Sigmoid colon (tissue), 7 donors: Measurements from ENCODE around the gene MOB2. TPM values are rescaled to one million over a fixed set of nuclear protein-coding genes. Genes with fewer than 3 reads are reported as not detected.

ENCODE experiments used
- DNase-seq: peaks from one replicate; pipeline ENCODE4 v3.0.0-alpha.2; 2019
- H3K27ac ChIP-seq, 4 donors: fragments of 200-600 bp; sonication (generic); one replicate each; pipeline ENCODE4 v1.5.1; 2016 to 2019; ENCODE audit warnings: mild to moderate bottlenecking in 1 of 4
- H3K27me3 ChIP-seq, 3 donors: fragments of 200-600 bp; sonication (generic); one replicate each; pipeline ENCODE4 v1.5.1; 2019; ENCODE audit warnings: mild to moderate bottlenecking in 1 of 3
- H3K36me3 ChIP-seq, 4 donors: fragments of 200-600 bp; sonication (generic); one replicate each; pipeline ENCODE4 v1.5.1; 2016 to 2019
- H3K4me1 ChIP-seq, 4 donors: fragments of 200-600 bp; sonication (generic); one replicate each; pipeline ENCODE4 v1.5.1; 2017 to 2019
- H3K4me3 ChIP-seq, 4 donors: fragments of 200-600 bp; sonication (generic); one replicate each; pipeline ENCODE4 v1.5.1; 2017 to 2019; ENCODE audit warnings: mild to moderate bottlenecking in 2 of 4, moderate library complexity in 1 of 4
- H3K9me3 ChIP-seq, 4 donors: fragments of 200-600 bp in 3 of 4; sonication (generic) in 3 of 4; one replicate each; pipeline versions ENCODE4 v1.5.1 to v1.6.1; 2013 to 2019
- EP300 ChIP-seq, 4 donors: sonication (generic); formaldehyde crosslinking; IDR thresholded peaks; one replicate each; pipeline ENCODE4 v1.6.1; 2017; ENCODE audit warnings: antibody characterized with exemption in 4 of 4
- POLR2A ChIP-seq, 2 donors: fragments of 450-650 bp; IDR thresholded peaks; one replicate each; pipeline ENCODE4 v1.6.1; 2016; ENCODE audit warnings: antibody characterized with exemption in 2 of 2, mild to moderate bottlenecking in 2 of 2, moderate library complexity in 2 of 2
- POLR2AphosphoS5 ChIP-seq, 4 donors: sonication (generic); formaldehyde crosslinking; IDR thresholded peaks; one replicate each; pipeline ENCODE4 v1.6.1; 2017; ENCODE audit warnings: antibody characterized with exemption in 4 of 4
- WGBS, 2 donors: extraction: QIAGEN DNeasy Blood & Tissue Kit; methylation state at CpG; one replicate each; pipeline ENCODE4 v1.1.7; 2013; 5-methylcytosine and 5-hydroxymethylcytosine counted together
- intact Hi-C: fragments of 100-400 bp; cut with DNase I; formaldehyde crosslinking; loops from one replicate; pipeline ENCODE4 v1.15.1; 2023
- polyA plus RNA-seq, 3 donors: library from polyadenylated mRNA; stranded (reverse); fragments of 200-250 nt; gene quantifications; one replicate each; pipeline ENCODE4 v1.2.3, GENCODE V29; 2013
- total RNA-seq, 4 donors: library from RNA; depleted of rRNA; stranded (reverse); fragments of >200 nt; gene quantifications; one replicate each; pipeline ENCODE4 v1.1.0, GENCODE V29; 2016
- TF ChIP-seq, protein P1 (sequence below), 4 experiments: fragments of 450-650 bp in 3 of 4; fragments of 200-600 bp in 1 of 4; IDR thresholded peaks; one replicate each; pipeline ENCODE4 v1.5.1; 2016 to 2019; ENCODE audit warnings: antibody characterized with exemption in 4 of 4, mild to moderate bottlenecking in 3 of 4, moderate library complexity in 2 of 4
- donor health status: healthy with polysubstance abuse.
- donor health status: Bipolar disorder and iron deficiency.
- donor health status: healthy.

The MOB2 gene
- total and polyA plus RNA-seq, 7 donors: 46.2 to 88.9 (median 68.6) TPM

DNA sequence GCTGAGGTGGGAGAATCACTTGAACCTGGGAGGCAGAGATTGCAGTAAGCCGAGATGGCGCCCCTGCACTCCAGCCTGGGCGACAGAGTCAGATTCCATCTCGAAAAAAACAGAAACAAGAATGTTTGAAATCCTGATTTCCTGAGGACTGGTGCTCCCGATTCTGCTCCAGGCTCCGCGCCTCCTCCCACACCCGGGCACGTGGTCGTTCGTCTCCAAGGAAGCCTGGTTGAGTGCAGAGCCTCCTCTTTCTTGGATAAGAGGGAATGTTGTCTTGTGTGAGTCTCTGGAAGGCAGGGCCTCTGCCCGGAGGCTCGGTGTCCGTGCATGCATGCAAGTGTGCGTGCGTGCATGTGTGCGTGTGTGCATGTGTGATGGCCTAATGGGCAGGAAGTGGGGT is 66.8 kb downstream of the MOB2 start:
- Histone ChIP-seq H3K9me3 (peaks cover 8 to 27% (median 24%) of the 10 kb centered on the region in 4 donors), H3K4me1 (no peaks in the 10 kb centered on the region)
- intact Hi-C loops: no loop called here

More for the DNA sequence above, 66.8 kb downstream of the MOB2 start:
- H3K27me3 ChIP-seq: peaks cover 0 to 11% (median 9%) of the 10 kb centered on the region in 3 donors
- TF ChIP-seq EP300 (IDR thresholded peaks at IDR 0.05): no peak
- TF ChIP-seq POLR2A (IDR thresholded peaks at IDR 0.05): no peak
- TF ChIP-seq, protein P1, sequence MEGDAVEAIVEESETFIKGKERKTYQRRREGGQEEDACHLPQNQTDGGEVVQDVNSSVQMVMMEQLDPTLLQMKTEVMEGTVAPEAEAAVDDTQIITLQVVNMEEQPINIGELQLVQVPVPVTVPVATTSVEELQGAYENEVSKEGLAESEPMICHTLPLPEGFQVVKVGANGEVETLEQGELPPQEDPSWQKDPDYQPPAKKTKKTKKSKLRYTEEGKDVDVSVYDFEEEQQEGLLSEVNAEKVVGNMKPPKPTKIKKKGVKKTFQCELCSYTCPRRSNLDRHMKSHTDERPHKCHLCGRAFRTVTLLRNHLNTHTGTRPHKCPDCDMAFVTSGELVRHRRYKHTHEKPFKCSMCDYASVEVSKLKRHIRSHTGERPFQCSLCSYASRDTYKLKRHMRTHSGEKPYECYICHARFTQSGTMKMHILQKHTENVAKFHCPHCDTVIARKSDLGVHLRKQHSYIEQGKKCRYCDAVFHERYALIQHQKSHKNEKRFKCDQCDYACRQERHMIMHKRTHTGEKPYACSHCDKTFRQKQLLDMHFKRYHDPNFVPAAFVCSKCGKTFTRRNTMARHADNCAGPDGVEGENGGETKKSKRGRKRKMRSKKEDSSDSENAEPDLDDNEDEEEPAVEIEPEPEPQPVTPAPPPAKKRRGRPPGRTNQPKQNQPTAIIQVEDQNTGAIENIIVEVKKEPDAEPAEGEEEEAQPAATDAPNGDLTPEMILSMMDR (IDR thresholded peaks at IDR 0.05): no peak
- TF ChIP-seq POLR2AphosphoS5 (IDR thresholded peaks at IDR 0.05): no peak
- no peak overlapping the region for H3K4me3 ChIP-seq
- 90 to 94% methylated on average over 17 of the region's 17 CpGs for WGBS, 2 donors
- no peaks in the 10 kb centered on the region for H3K36me3 ChIP-seq
- H3K27ac ChIP-seq: no peak overlapping the region
- no peak for DNase-seq

Other genes with a start within 250 kb of the MOB2 start
- 10 to 100 TPM; 25.0 to 39.1 (median 36.0) TPM for gene TOLLIP, start 177.1 kb downstream of the MOB2 start, total RNA-seq
- 10 to 100 TPM; 27.0 to 41.2 (median 36.9) TPM for gene TOLLIP, start 177.1 kb downstream of the MOB2 start, polyA plus RNA-seq
- 1 to 10 TPM; 1.8 to 3.2 (median 2.4) TPM for gene BRSK2, start 96.8 kb downstream of the MOB2 start, total RNA-seq
- gene BRSK2, start 96.8 kb downstream of the MOB2 start, polyA plus RNA-seq: 1 to 10 TPM in 1 of 3 donors, not detected in 2; 1.7 TPM
- 1 to 10 TPM in 3 of 4 donors, under 1 TPM in 1; 0.66 to 4.4 (median 2.1) TPM for gene DUSP8, start 85.5 kb upstream of the MOB2 start, total RNA-seq
- gene DUSP8, start 85.5 kb upstream of the MOB2 start, polyA plus RNA-seq: 10 to 100 TPM in 1 of 3 donors, 1 to 10 TPM in 2; 6.6 to 12.7 (median 7.0) TPM
- gene KRTAP5-1, start 98.5 kb upstream of the MOB2 start, total RNA-seq: not detected
- gene KRTAP5-1, start 98.5 kb upstream of the MOB2 start, polyA plus RNA-seq: not detected
- gene KRTAP5-2, start 111.5 kb upstream of the MOB2 start, total RNA-seq: not detected
- gene KRTAP5-2, start 111.5 kb upstream of the MOB2 start, polyA plus RNA-seq: under 1 TPM in 1 of 3 donors, not detected in 2; 0.29 TPM
- gene KRTAP5-3, start 121.7 kb upstream of the MOB2 start, total RNA-seq: not detected
- gene KRTAP5-3, start 121.7 kb upstream of the MOB2 start, polyA plus RNA-seq: not detected
- not detected for gene KRTAP5-4, start 135.4 kb upstream of the MOB2 start, total RNA-seq
- not detected for gene KRTAP5-4, start 135.4 kb upstream of the MOB2 start, polyA plus RNA-seq
- not detected for gene KRTAP5-5, start 143.0 kb upstream of the MOB2 start, total RNA-seq
- under 1 TPM in 2 of 3 donors, not detected in 1; 0.28 to 0.92 TPM for gene KRTAP5-5, start 143.0 kb upstream of the MOB2 start, polyA plus RNA-seq
- gene KRTAP5-6, start 210.4 kb upstream of the MOB2 start, total RNA-seq: not detected
- gene KRTAP5-6, start 210.4 kb upstream of the MOB2 start, polyA plus RNA-seq: not detected